ENCODE measurements around the gene NDFIP1. TPM values are rescaled to one million over a fixed set of nuclear protein-coding genes. Genes with fewer than 3 reads are reported as not detected.
"Not testable (repeated sequence)": the region's sequence is repeated elsewhere in the genome, so short reads cannot be mapped to it uniquely, and the experiment has no call there.

The NDFIP1 gene
- total and polyA plus RNA-seq, 10 of the 15 experiments (the other 5 are each of a cell fraction or from before 2014, with no cell fraction given): 0.08 to 2.7 (median 0.92) TPM

- no peaks in the 10 kb centered on the region for H4K20me1 ChIP-seq (ENCODE audit: control insufficient read depth, insufficient read depth)
- in situ Hi-C loops (cut with MboI) (no loop called here), intact Hi-C loops (cut with micrococcal nuclease; ENCODE audit: unreplicated experiment) (no loop called here)
- no peak overlapping the region for H3K4me2 ChIP-seq (ENCODE audit: control insufficient read depth, insufficient read depth)
- no peaks in the 10 kb centered on the region for H3K79me2 ChIP-seq (ENCODE audit: control insufficient read depth, insufficient read depth, low read length)
- H3K27me3 ChIP-seq (replicated peaks in 1 of 2; ENCODE audit: control insufficient read depth in 2 of 2, insufficient read depth in 2 of 2, low read length in 1 of 2): peaks cover 0 to 2% of the 10 kb centered on the region in 2 experiments; a peak in 2 of 4 replicates
- ChIA-PET CTCF (interaction anchor here (1.2 kb wide), 1 partner anchor 33 kb away, joined by 3 read pairs; no protein-coding TSS in a partner anchor), POLR2A (no interaction called here), RAD21 (ENCODE audit: unreplicated experiment) (no interaction called here), SMC1A (ENCODE audit: uncharacterized antibody, unreplicated experiment) (interaction anchor here (1.0 kb wide), 1 partner anchor 196 kb away, joined by 3 read pairs; no protein-coding TSS in a partner anchor)
- DNase-seq (ENCODE audit: low read depth, low spot score): no peak
- BruUV-seq (replicated peaks): no TSS peak
- FAIRE-seq: no peak
- H2AFZ ChIP-seq (ENCODE audit: control insufficient read depth, low read depth, low read length): no peak overlapping the region
- 16% methylated on average over 11 of the region's 11 CpGs for WGBS (ENCODE audit: insufficient coverage, insufficient replicate concordance, low lambda C conversion rate, missing lambda C conversion rate)
- H3K36me3 ChIP-seq (ENCODE audit: control insufficient read depth in 2 of 2, insufficient read depth in 2 of 2, low read length in 1 of 2): no peaks in the 10 kb centered on the region
- H3K4me1 ChIP-seq (ENCODE audit: control insufficient read depth, insufficient read depth, low read length): no peaks in the 10 kb centered on the region
- H3K4me3 ChIP-seq: no peak overlapping the region
- H3K9ac ChIP-seq (ENCODE audit: control insufficient read depth, insufficient read depth, low read length): no peak overlapping the region
- ATAC-seq: no peak
- TF ChIP-seq IKZF2 (IDR thresholded peaks at IDR 0.05): no peak
- H3K9me3 ChIP-seq (replicated peaks; ENCODE audit: control insufficient read depth, insufficient read depth, low read length): no peaks in the 10 kb centered on the region
- H3K27ac ChIP-seq (ENCODE audit: control insufficient read depth, insufficient read depth): no peak overlapping the region
Measured at GRCh38 chr5:142186857-142187594, 78.4 kb downstream of the NDFIP1 start.

GRCh38 chr5:142188691-142189090, 80.1 kb downstream of the NDFIP1 start:
- BruUV-seq (replicated peaks); ATAC-seq; H3K27me3 ChIP-seq (replicated peaks in 1 of 2; ENCODE audit: control insufficient read depth in 2 of 2, insufficient read depth in 2 of 2, low read length in 1 of 2); H4K20me1 ChIP-seq (ENCODE audit: control insufficient read depth, insufficient read depth); POLR2A ChIA-PET; H3K9ac ChIP-seq (ENCODE audit: control insufficient read depth, insufficient read depth, low read length); RAD21 ChIA-PET (ENCODE audit: unreplicated experiment); H3K4me1 ChIP-seq (ENCODE audit: control insufficient read depth, insufficient read depth, low read length); H3K79me2 ChIP-seq (ENCODE audit: control insufficient read depth, insufficient read depth, low read length); intact Hi-C loops (cut with micrococcal nuclease; ENCODE audit: unreplicated experiment); H3K27ac ChIP-seq (ENCODE audit: control insufficient read depth, insufficient read depth); DNase-seq (ENCODE audit: low read depth, low spot score); H3K4me2 ChIP-seq (ENCODE audit: control insufficient read depth, insufficient read depth); in situ Hi-C loops (cut with MboI); FAIRE-seq; H3K36me3 ChIP-seq (ENCODE audit: control insufficient read depth in 2 of 2, insufficient read depth in 2 of 2, low read length in 1 of 2); H3K4me3 ChIP-seq; H2AFZ ChIP-seq (ENCODE audit: control insufficient read depth, low read depth, low read length); SMC1A ChIA-PET (ENCODE audit: uncharacterized antibody, unreplicated experiment); H3K9me3 ChIP-seq (replicated peaks; ENCODE audit: control insufficient read depth, insufficient read depth, low read length); CTCF ChIA-PET: not testable (repeated sequence)
- 34% methylated on average over 5 of the region's 6 CpGs for WGBS (ENCODE audit: insufficient coverage, insufficient replicate concordance, low lambda C conversion rate, missing lambda C conversion rate)

Data from GM12878 (cell line).